ENCODE data around the gene PRPF6. TPM values are rescaled to one million over a fixed set of nuclear protein-coding genes. Genes with fewer than 3 reads are reported as not detected.

PRPF6 gene
- total RNA-seq, 4 donors from 2014 or later, result 28.5 to 73.0 (median 69.6) TPM

GRCh38 chr20:63976980-63977738, 3.8 kb upstream of the PRPF6 start:
- DNase-seq, result no peak
- Histone ChIP-seq H3K4me3 (no peak overlapping the region), H3K9me3 (no peaks in the 10 kb centered on the region), H3K27me3 (peaks cover 0 to 5% of the 10 kb centered on the region in 2 donors), H3K27ac (no peak overlapping the region), H3K4me1 (peaks cover 0 to 13% of the 10 kb centered on the region in 2 donors), H3K36me3 (no peaks in the 10 kb centered on the region)
- no peak for TF ChIP-seq POLR2A (IDR thresholded peaks at IDR 0.05)
- TF ChIP-seq, protein P1, sequence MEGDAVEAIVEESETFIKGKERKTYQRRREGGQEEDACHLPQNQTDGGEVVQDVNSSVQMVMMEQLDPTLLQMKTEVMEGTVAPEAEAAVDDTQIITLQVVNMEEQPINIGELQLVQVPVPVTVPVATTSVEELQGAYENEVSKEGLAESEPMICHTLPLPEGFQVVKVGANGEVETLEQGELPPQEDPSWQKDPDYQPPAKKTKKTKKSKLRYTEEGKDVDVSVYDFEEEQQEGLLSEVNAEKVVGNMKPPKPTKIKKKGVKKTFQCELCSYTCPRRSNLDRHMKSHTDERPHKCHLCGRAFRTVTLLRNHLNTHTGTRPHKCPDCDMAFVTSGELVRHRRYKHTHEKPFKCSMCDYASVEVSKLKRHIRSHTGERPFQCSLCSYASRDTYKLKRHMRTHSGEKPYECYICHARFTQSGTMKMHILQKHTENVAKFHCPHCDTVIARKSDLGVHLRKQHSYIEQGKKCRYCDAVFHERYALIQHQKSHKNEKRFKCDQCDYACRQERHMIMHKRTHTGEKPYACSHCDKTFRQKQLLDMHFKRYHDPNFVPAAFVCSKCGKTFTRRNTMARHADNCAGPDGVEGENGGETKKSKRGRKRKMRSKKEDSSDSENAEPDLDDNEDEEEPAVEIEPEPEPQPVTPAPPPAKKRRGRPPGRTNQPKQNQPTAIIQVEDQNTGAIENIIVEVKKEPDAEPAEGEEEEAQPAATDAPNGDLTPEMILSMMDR (IDR thresholded peaks at IDR 0.05), result no peak
- intact Hi-C loops (cut with DNase I; ENCODE audit: low total_unique reads), result no loop called here

DNA sequence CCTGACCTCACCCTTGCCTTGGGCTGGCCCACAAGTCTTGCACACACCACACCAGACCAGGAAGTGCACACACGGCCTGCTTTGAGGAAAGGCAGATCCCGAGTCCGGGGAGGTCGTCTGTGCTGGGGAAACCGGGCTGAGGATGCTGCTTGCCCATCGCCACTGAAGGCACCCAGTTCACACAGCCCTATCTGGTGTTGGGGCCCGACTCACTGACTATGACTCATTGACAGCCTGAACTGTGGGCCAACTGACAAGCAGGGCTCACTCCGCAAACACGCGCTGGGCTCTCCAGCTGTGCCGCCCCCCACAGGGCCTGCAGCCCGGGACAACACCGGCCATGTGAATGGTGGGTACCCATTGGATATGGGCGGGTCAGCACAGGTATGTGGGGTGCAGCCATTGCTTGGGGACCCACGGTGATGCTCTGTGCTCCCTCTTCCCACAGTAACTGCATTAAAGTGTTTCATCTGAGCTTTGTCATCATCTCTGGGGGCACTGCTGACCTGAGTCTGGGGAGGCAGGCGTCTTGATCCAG, 3.1 kb upstream of the PRPF6 start:
- H3K27me3 ChIP-seq, result peaks cover 0 to 5% of the 10 kb centered on the region in 2 donors
- no peaks in the 10 kb centered on the region for H3K36me3 ChIP-seq
- H3K9me3 ChIP-seq, result no peaks in the 10 kb centered on the region
- TF ChIP-seq, protein P1 (IDR thresholded peaks at IDR 0.05), result no peak
- TF ChIP-seq POLR2A (IDR thresholded peaks at IDR 0.05), result no peak
- intact Hi-C loops (cut with DNase I; ENCODE audit: low total_unique reads), result no loop called here
- H3K4me3 ChIP-seq, result no peak overlapping the region
- peaks cover 0 to 16% of the 10 kb centered on the region in 2 donors for H3K4me1 ChIP-seq
- H3K27ac ChIP-seq, result no peak overlapping the region
- DNase-seq, result no peak

DNA sequence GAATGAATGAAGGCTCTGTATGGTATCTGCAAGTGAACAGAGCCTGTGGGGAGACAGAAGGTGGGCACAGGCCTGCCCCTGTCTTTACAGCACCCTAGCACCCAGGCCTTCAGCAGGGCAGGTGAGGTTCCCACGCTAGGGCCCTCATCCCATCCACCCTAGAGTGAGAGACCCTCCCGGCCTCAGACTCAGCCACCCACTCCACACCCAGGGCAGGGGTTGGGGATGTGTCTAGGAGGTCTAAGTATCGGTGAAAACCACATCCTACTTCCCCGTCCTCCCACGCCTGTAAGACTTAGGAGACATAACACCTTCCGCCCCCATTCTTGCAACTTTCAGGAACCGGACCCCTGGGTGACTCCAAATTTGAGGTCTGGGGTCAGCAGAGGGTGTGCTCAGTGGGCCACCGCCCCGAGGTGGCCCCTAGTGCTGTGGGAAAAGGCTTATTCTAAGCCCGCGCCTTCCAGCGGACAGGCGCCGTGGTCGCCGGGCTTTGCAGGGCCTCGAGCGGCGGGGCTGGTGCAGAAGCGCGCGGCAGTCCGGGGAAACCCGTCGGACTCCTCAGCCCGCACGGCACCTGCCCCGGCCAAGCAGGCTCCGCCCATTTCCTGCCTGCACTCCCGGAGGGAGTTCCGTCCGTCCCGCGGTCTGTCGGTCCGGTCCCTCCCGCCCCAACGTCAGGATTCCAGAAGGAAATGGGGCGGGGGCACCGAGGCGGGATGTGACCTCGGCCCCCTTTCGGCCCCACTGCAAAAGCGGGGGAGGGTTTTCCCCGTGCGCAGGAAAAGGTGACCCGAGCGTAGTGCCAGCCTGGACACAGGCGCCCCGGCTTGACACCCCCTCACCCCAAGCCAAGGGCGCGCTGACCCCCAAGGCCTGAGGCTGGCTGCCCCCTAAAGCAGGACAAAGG, 2.4 kb upstream of the PRPF6 start:
- TF ChIP-seq, protein P1 (IDR thresholded peaks at IDR 0.05), result no peak
- TF ChIP-seq POLR2A (IDR thresholded peaks at IDR 0.05), result peak in 1 of 2 donors; percentile 16
- peaks cover 0 to 21% of the 10 kb centered on the region in 2 donors for H3K4me1 ChIP-seq
- H3K27ac ChIP-seq, result peak overlapping the region in 1 of 2 donors; percentile 19
- no peaks in the 10 kb centered on the region for H3K36me3 ChIP-seq
- H3K9me3 ChIP-seq, result no peaks in the 10 kb centered on the region
- peak; percentile 37 to 41 for DNase-seq
- H3K4me3 ChIP-seq, result peak overlapping the region; percentile 4 to 39
- intact Hi-C loops (cut with DNase I; ENCODE audit: low total_unique reads), result no loop called here
- H3K27me3 ChIP-seq, result peaks cover 0 to 5% of the 10 kb centered on the region in 2 donors

- TF ChIP-seq POLR2A (IDR thresholded peaks at IDR 0.05), result no peak
- Histone ChIP-seq H3K4me3 (peak overlapping the region; percentile 4 to 39), H3K27ac (peak overlapping the region in 1 of 2 donors; percentile 19), H3K27me3 (peaks cover 0 to 5% of the 10 kb centered on the region in 2 donors), H3K9me3 (no peaks in the 10 kb centered on the region), H3K4me1 (peaks cover 0 to 21% of the 10 kb centered on the region in 2 donors), H3K36me3 (no peaks in the 10 kb centered on the region)
- no peak for DNase-seq
- intact Hi-C loops (cut with DNase I; ENCODE audit: low total_unique reads), result no loop called here
Observed at GRCh38 chr20:63979229-63979556, 1.7 kb upstream of the PRPF6 start.

GRCh38 chr20:63979557-63980316, 1.2 kb upstream of the PRPF6 start, which contains the start of gene SAMD10:
Gene SAMD10, minus strand, starts transcription at chr20:63979642. Its CDS starts 175 bp downstream, at chr20:63979467.
- Histone ChIP-seq H3K36me3 (no peaks in the 10 kb centered on the region), H3K4me1 (peaks cover 0 to 21% of the 10 kb centered on the region in 2 donors), H3K4me3 (peak within 1 kb of the TSS; percentile 85 to 89), H3K27ac (peak within 1 kb of the TSS in 1 of 2 donors; percentile 19), H3K27me3 (peaks cover 0 to 5% of the 10 kb centered on the region in 2 donors), H3K9me3 (no peaks in the 10 kb centered on the region)
- TF ChIP-seq POLR2A (IDR thresholded peaks at IDR 0.05), result no peak
- TF ChIP-seq, protein P1 (IDR thresholded peaks at IDR 0.05), result peak in 2 of 4 experiments; percentile 8 to 38
- intact Hi-C loops (cut with DNase I; ENCODE audit: low total_unique reads), result no loop called here
- peak; percentile 33 for DNase-seq
